ENCODE data around the gene PRR16. TPM values are rescaled to one million over a fixed set of nuclear protein-coding genes. Genes with fewer than 3 reads are reported as not detected.

Gene PRR16
- total RNA-seq, 1 experiment from 2014 or later = not detected

- DNase-seq (ENCODE audit: low read depth, low spot score) (no peak), ATAC-seq (no peak)
- Histone ChIP-seq H3K27me3 (ENCODE audit: control insufficient read depth, insufficient read depth, low read length) (no peaks in the 10 kb centered on the region), H3K4me1 (ENCODE audit: control insufficient read depth, insufficient read depth, low read length) (no peaks in the 10 kb centered on the region), H3K4me3 (ENCODE audit: low read depth in 2 of 2, low read length in 2 of 2) (no peak overlapping the region), H3K36me3 (ENCODE audit: control insufficient read depth, insufficient read depth, low read length) (no peaks in the 10 kb centered on the region), H3K27ac (ENCODE audit: low read length) (no peak overlapping the region), H3K9me3 (ENCODE audit: control insufficient read depth, insufficient read depth, low read depth, low read length) (no peaks in the 10 kb centered on the region)
- ChIA-PET CTCF (no interaction called here), POLR2A (no interaction called here)
- in situ Hi-C loops (cut with HindIII; ENCODE audit: low pct_unique_long_range_greater_than_20kb, low sequenced_read_pairs) (no loop called here), intact Hi-C loops (cut with micrococcal nuclease; ENCODE audit: unreplicated experiment) (no loop called here)
- BruUV-seq (replicated peaks) = no TSS peak
- TF ChIP-seq CTCF (IDR thresholded peaks at IDR 0.05) (no peak), TCF7L2 (IDR thresholded peaks at IDR 0.05; ENCODE audit: low read depth, low read length) (no peak), POLR2AphosphoS5 (IDR thresholded peaks at IDR 0.05; ENCODE audit: low read depth, low read length) (no peak), REST (IDR thresholded peaks at IDR 0.05; ENCODE audit: insufficient read depth in 1 of 2, low read depth in 2 of 2, low read length in 1 of 2) (no peak), SIN3A (IDR thresholded peaks at IDR 0.05; ENCODE audit: borderline replicate concordance, insufficient read depth, low read depth, low read length) (no peak)
These were observed 141.4 kb downstream of the PRR16 start for GRCh38 chr5:120605325-120606079.

- Histone ChIP-seq H3K27me3 (ENCODE audit: control insufficient read depth, insufficient read depth, low read length) (no peaks in the 10 kb centered on the region), H3K9me3 (ENCODE audit: control insufficient read depth, insufficient read depth, low read depth, low read length) (no peaks in the 10 kb centered on the region), H3K4me3 (ENCODE audit: low read depth in 2 of 2, low read length in 2 of 2) (no peak overlapping the region), H3K4me1 (ENCODE audit: control insufficient read depth, insufficient read depth, low read length) (no peaks in the 10 kb centered on the region), H3K36me3 (ENCODE audit: control insufficient read depth, insufficient read depth, low read length) (no peaks in the 10 kb centered on the region), H3K27ac (ENCODE audit: low read length) (no peak overlapping the region)
- BruUV-seq (replicated peaks) = no TSS peak
- DNase-seq (ENCODE audit: low read depth, low spot score) = no peak
- ChIA-PET CTCF (no interaction called here), POLR2A (no interaction called here)
- no peak for ATAC-seq
- in situ Hi-C loops (cut with HindIII; ENCODE audit: low pct_unique_long_range_greater_than_20kb, low sequenced_read_pairs) = no loop called here
- TF ChIP-seq POLR2AphosphoS5 (IDR thresholded peaks at IDR 0.05; ENCODE audit: low read depth, low read length) (no peak), SIN3A (IDR thresholded peaks at IDR 0.05; ENCODE audit: borderline replicate concordance, insufficient read depth, low read depth, low read length) (no peak), CTCF (IDR thresholded peaks at IDR 0.05) (no peak), TCF7L2 (IDR thresholded peaks at IDR 0.05; ENCODE audit: low read depth, low read length) (no peak), REST (IDR thresholded peaks at IDR 0.05; ENCODE audit: insufficient read depth in 1 of 2, low read depth in 2 of 2, low read length in 1 of 2) (no peak)
- intact Hi-C loops (cut with micrococcal nuclease; ENCODE audit: unreplicated experiment) = no loop called here
These were observed 145.5 kb downstream of the PRR16 start for GRCh38 chr5:120609570-120609969.

Measured in Panc1 (cell line).